ENCODE data around the gene SPSB4.

Gene SPSB4

DNA sequence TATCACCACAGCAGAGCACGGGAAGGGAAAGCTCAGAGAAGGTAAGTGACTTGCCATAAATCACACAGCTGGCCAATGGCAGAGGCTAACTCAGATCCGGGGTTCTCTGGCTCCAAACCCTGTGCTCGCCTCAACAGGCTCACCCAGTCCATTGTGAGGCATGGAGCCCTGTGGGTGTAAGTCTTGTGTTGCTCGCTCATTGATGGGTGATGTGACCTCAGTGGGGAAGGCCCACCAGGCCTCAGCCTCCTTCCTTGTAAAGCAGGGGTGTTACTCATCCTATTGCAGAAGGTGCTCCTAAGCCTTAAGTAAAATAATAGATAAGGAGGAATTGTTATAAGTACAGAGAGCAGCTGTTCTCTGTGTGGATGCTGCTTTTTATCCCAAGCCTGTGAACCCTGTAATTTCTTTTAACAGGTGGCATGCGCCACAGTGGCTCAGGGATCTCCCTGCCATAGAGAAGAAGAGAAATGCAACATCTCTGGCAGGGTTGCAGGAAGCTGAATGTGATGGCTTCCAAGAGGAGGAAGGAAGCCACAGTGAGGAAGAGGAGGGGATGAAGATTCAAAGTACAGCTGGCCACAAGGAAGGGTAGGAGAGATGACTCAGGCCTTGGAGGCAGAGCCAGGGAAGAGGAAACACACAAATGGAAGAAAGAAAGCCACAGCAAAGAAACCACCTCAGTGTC is 30.9 kb upstream of the SPSB4 start:
- Histone ChIP-seq H3K4me3 (IDR thresholded peaks at IDR 0.05; ENCODE audit: insufficient read depth, low read depth, low read length) (no peak overlapping the region), H4K20me1 (ENCODE audit: insufficient read depth) (no peaks in the 10 kb centered on the region), H3K27me3 (ENCODE audit: insufficient read depth, low read depth) (no peaks in the 10 kb centered on the region), H3K4me1 (ENCODE audit: low read depth, poor library complexity, severe bottlenecking) (no peaks in the 10 kb centered on the region), H3K9ac (no peak overlapping the region), H2AFZ (ENCODE audit: low read depth) (no peak overlapping the region), H3K36me3 (ENCODE audit: insufficient read depth) (no peaks in the 10 kb centered on the region), H3K4me2 (no peak overlapping the region), H3K79me2 (ENCODE audit: insufficient read depth, low read depth) (no peaks in the 10 kb centered on the region), H3K27ac (no peak overlapping the region)
- TF ChIP-seq, protein P1, sequence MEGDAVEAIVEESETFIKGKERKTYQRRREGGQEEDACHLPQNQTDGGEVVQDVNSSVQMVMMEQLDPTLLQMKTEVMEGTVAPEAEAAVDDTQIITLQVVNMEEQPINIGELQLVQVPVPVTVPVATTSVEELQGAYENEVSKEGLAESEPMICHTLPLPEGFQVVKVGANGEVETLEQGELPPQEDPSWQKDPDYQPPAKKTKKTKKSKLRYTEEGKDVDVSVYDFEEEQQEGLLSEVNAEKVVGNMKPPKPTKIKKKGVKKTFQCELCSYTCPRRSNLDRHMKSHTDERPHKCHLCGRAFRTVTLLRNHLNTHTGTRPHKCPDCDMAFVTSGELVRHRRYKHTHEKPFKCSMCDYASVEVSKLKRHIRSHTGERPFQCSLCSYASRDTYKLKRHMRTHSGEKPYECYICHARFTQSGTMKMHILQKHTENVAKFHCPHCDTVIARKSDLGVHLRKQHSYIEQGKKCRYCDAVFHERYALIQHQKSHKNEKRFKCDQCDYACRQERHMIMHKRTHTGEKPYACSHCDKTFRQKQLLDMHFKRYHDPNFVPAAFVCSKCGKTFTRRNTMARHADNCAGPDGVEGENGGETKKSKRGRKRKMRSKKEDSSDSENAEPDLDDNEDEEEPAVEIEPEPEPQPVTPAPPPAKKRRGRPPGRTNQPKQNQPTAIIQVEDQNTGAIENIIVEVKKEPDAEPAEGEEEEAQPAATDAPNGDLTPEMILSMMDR (conservative IDR thresholded peaks at IDR 0.05; ENCODE audit: low read depth, low read length) = no peak

DNA sequence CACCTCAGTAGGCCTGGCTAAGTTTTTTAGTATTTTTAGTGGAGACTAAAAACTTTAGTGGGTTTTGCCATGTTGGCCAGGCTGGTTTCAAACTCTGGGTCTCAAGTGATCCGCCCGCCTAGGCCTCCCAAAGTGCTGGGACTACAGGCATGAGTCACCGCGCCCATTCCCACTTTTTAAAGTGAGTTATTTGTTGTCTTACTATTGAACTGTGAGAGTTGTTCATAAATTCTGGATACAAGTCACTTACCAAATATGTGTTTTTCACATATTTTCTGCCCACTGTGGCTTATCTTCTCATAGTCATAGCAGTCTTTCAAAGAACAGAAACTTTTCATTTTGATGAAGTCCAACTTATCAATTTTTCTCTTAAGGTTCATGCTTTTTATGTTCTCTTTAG is 29.9 kb upstream of the SPSB4 start:
- Histone ChIP-seq H3K4me1 (ENCODE audit: low read depth, poor library complexity, severe bottlenecking) (no peaks in the 10 kb centered on the region), H3K4me3 (IDR thresholded peaks at IDR 0.05; ENCODE audit: insufficient read depth, low read depth, low read length) (no peak overlapping the region), H3K27me3 (ENCODE audit: insufficient read depth, low read depth) (no peaks in the 10 kb centered on the region), H3K4me2 (no peak overlapping the region), H2AFZ (ENCODE audit: low read depth) (no peak overlapping the region), H3K36me3 (ENCODE audit: insufficient read depth) (no peaks in the 10 kb centered on the region), H4K20me1 (ENCODE audit: insufficient read depth) (no peaks in the 10 kb centered on the region), H3K27ac (no peak overlapping the region), H3K9ac (no peak overlapping the region), H3K79me2 (ENCODE audit: insufficient read depth, low read depth) (no peaks in the 10 kb centered on the region)
- TF ChIP-seq, protein P1 (conservative IDR thresholded peaks at IDR 0.05; ENCODE audit: low read depth, low read length) = no peak

DNA sequence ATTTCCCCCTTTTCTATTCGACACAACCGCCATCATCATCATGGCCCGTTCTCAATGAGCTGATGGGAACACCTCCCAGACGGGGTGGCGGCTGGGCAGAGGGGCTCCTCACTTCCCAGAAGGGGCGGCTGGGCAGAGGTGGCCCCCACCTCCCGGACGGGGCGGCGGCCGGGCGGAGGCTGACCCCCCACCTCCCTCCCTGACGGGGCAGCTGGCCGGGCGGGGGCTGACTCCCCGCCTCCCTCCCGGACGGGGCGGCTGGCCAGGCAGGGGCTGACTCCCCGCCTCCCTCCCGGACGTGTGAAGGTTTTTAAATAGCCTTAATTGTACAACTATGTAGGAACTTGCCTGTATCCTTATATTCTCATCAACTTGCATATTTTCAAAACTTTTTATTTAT is 20.9 kb upstream of the SPSB4 start:
- Histone ChIP-seq H3K36me3 (ENCODE audit: insufficient read depth) (no peaks in the 10 kb centered on the region), H3K4me1 (ENCODE audit: low read depth, poor library complexity, severe bottlenecking) (no peaks in the 10 kb centered on the region), H3K4me3 (IDR thresholded peaks at IDR 0.05; ENCODE audit: insufficient read depth, low read depth, low read length) (no peak overlapping the region), H4K20me1 (ENCODE audit: insufficient read depth) (no peaks in the 10 kb centered on the region), H3K27ac (no peak overlapping the region), H3K79me2 (ENCODE audit: insufficient read depth, low read depth) (no peaks in the 10 kb centered on the region), H3K4me2 (no peak overlapping the region), H3K9ac (no peak overlapping the region), H2AFZ (ENCODE audit: low read depth) (no peak overlapping the region), H3K27me3 (ENCODE audit: insufficient read depth, low read depth) (no peaks in the 10 kb centered on the region)
- TF ChIP-seq, protein P1 (conservative IDR thresholded peaks at IDR 0.05; ENCODE audit: low read depth, low read length) = no peak

DNA sequence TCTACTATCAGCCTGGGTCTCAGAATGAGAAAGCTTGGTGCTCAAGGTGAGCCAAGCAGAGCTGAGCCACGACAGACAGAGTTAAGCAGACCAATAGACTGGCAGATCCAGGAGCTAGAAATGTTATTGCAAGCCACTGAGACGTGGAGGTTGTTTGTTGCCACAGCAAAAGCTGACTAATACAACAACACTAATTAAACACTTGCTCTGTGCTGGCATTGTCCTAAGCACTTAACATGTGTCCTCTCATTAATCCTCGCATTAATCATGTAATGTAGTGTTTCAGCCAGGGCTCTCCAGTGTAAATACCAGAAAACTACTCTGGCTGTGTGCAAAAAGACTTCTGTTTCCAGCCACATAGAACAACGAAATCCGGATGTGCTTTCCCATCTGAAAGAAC is 11.6 kb upstream of the SPSB4 start:
- no peaks in the 10 kb centered on the region for H3K79me2 ChIP-seq (ENCODE audit: insufficient read depth, low read depth)
- no peak overlapping the region for H3K4me3 ChIP-seq (IDR thresholded peaks at IDR 0.05; ENCODE audit: insufficient read depth, low read depth, low read length)
- no peaks in the 10 kb centered on the region for H3K36me3 ChIP-seq (ENCODE audit: insufficient read depth)
- no peak overlapping the region for H3K4me2 ChIP-seq
- no peak overlapping the region for H3K27ac ChIP-seq
- no peaks in the 10 kb centered on the region for H3K27me3 ChIP-seq (ENCODE audit: insufficient read depth, low read depth)
- no peak overlapping the region for H3K9ac ChIP-seq
- H3K4me1 ChIP-seq (ENCODE audit: low read depth, poor library complexity, severe bottlenecking) = no peaks in the 10 kb centered on the region
- TF ChIP-seq, protein P1 (conservative IDR thresholded peaks at IDR 0.05; ENCODE audit: low read depth, low read length) = no peak
- H4K20me1 ChIP-seq (ENCODE audit: insufficient read depth) = no peaks in the 10 kb centered on the region
- no peak overlapping the region for H2AFZ ChIP-seq (ENCODE audit: low read depth)
